BLaER1 (cell line): ENCODE data around the gene COL8A2.

Experiments
- H3K27ac ChIP-seq: shearing (Covaris generic); formaldehyde crosslinking; 2 replicates; pipeline ENCODE4 v1.8.1; 2022
- H3K27me3 ChIP-seq: shearing (Covaris generic); formaldehyde crosslinking; 2 replicates; pipeline ENCODE4 v1.8.1; 2022
- H3K36me3 ChIP-seq: shearing (Covaris generic); formaldehyde crosslinking; 2 replicates; pipeline ENCODE4 v1.8.1; 2022
- H3K4me1 ChIP-seq: shearing (Covaris generic); formaldehyde crosslinking; 2 replicates; pipeline ENCODE4 v1.8.1; 2022
- H3K4me2 ChIP-seq: shearing (Covaris generic); formaldehyde crosslinking; 2 replicates; pipeline ENCODE4 v1.8.1; 2022
- H3K4me3 ChIP-seq: shearing (Covaris generic); formaldehyde crosslinking; 2 replicates; pipeline ENCODE4 v1.8.1; 2022
- H3K9ac ChIP-seq: shearing (Covaris generic); formaldehyde crosslinking; 2 replicates; pipeline ENCODE4 v1.8.1; 2022
- H3K9me3 ChIP-seq: shearing (Covaris generic); formaldehyde crosslinking; 2 replicates; pipeline ENCODE4 v1.8.1; 2022
- H4K20me1 ChIP-seq: shearing (Covaris generic); formaldehyde crosslinking; 2 replicates; pipeline ENCODE4 v1.8.1; 2022
- Cebpa-rat ChIP-seq: shearing (Covaris generic); IDR thresholded peaks from 2 replicates; pipeline ENCODE4 v1.8.1; 2022

Gene COL8A2

GRCh38 chr1:36093929-36094328 lies 31.1 kb downstream of the COL8A2 start:
- no peaks in the 10 kb centered on the region for H3K27me3 ChIP-seq
- H3K9me3 ChIP-seq, result no peaks in the 10 kb centered on the region
- TF ChIP-seq Cebpa-rat, result no peak
- peak overlapping the region; percentile 86 for H3K27ac ChIP-seq
- peaks cover 51% of the 10 kb centered on the region for H4K20me1 ChIP-seq
- H3K9ac ChIP-seq, result peak overlapping the region; percentile 64
- H3K4me3 ChIP-seq, result peak overlapping the region; percentile 49
- H3K4me1 ChIP-seq, result peaks cover 89% of the 10 kb centered on the region
- peaks cover 49% of the 10 kb centered on the region for H3K36me3 ChIP-seq
- H3K4me2 ChIP-seq, result peak overlapping the region; percentile 96

- Histone ChIP-seq H3K9ac (peak overlapping the region; percentile 64), H4K20me1 (peaks cover 51% of the 10 kb centered on the region), H3K4me2 (peak overlapping the region; percentile 96), H3K27ac (peak overlapping the region; percentile 86), H3K36me3 (peaks cover 49% of the 10 kb centered on the region), H3K9me3 (no peaks in the 10 kb centered on the region), H3K27me3 (no peaks in the 10 kb centered on the region), H3K4me1 (peaks cover 92% of the 10 kb centered on the region), H3K4me3 (peak overlapping the region; percentile 49)
- no peak for TF ChIP-seq Cebpa-rat
These were observed 31.8 kb downstream of the COL8A2 start for GRCh38 chr1:36093226-36093625.

GRCh38 chr1:36092798-36093185 lies 32.2 kb downstream of the COL8A2 start:
- peak overlapping the region; percentile 49 for H3K4me3 ChIP-seq
- H4K20me1 ChIP-seq, result peaks cover 51% of the 10 kb centered on the region
- peaks cover 49% of the 10 kb centered on the region for H3K36me3 ChIP-seq
- no peaks in the 10 kb centered on the region for H3K9me3 ChIP-seq
- peaks cover 92% of the 10 kb centered on the region for H3K4me1 ChIP-seq
- H3K9ac ChIP-seq, result peak overlapping the region; percentile 64
- TF ChIP-seq Cebpa-rat, result no peak
- peak overlapping the region; percentile 96 for H3K4me2 ChIP-seq
- peak overlapping the region; percentile 86 for H3K27ac ChIP-seq
- H3K27me3 ChIP-seq, result no peaks in the 10 kb centered on the region

GRCh38 chr1:36092166-36092797 lies 32.7 kb downstream of the COL8A2 start:
- Histone ChIP-seq H4K20me1 (peaks cover 51% of the 10 kb centered on the region), H3K4me3 (no peak overlapping the region), H3K4me2 (peak overlapping the region; percentile 96), H3K27ac (peak overlapping the region; percentile 86), H3K9me3 (no peaks in the 10 kb centered on the region), H3K9ac (peak overlapping the region; percentile 64), H3K4me1 (peaks cover 92% of the 10 kb centered on the region), H3K36me3 (peaks cover 49% of the 10 kb centered on the region), H3K27me3 (no peaks in the 10 kb centered on the region)
- TF ChIP-seq Cebpa-rat, result no peak

GRCh38 chr1:36091698-36092097 lies 33.3 kb downstream of the COL8A2 start:
- H4K20me1 ChIP-seq, result peaks cover 51% of the 10 kb centered on the region
- H3K4me3 ChIP-seq, result no peak overlapping the region
- no peaks in the 10 kb centered on the region for H3K27me3 ChIP-seq
- H3K9me3 ChIP-seq, result no peaks in the 10 kb centered on the region
- peaks cover 92% of the 10 kb centered on the region for H3K4me1 ChIP-seq
- H3K36me3 ChIP-seq, result peaks cover 49% of the 10 kb centered on the region
- H3K4me2 ChIP-seq, result peak overlapping the region; percentile 96
- peak overlapping the region; percentile 86 for H3K27ac ChIP-seq
- TF ChIP-seq Cebpa-rat, result no peak
- H3K9ac ChIP-seq, result 0 out of 2 replicates have a peak overlapping the region, but pooled peaks have one; percentile 64

GRCh38 chr1:36091141-36091540 lies 33.9 kb downstream of the COL8A2 start:
- Histone ChIP-seq H3K4me3 (no peak overlapping the region), H3K4me2 (peak overlapping the region; percentile 96), H3K27me3 (no peaks in the 10 kb centered on the region), H3K27ac (peak overlapping the region; percentile 25; the same call in 1 of the 2 replicates), H3K36me3 (peaks cover 49% of the 10 kb centered on the region), H3K9me3 (no peaks in the 10 kb centered on the region), H3K9ac (0 out of 2 replicates have a peak overlapping the region, but pooled peaks have one; percentile 64), H3K4me1 (peaks cover 92% of the 10 kb centered on the region), H4K20me1 (peaks cover 51% of the 10 kb centered on the region)
- TF ChIP-seq Cebpa-rat, result no peak

GRCh38 chr1:36089393-36090121 lies 35.5 kb downstream of the COL8A2 start:
- peaks cover 92% of the 10 kb centered on the region for H3K4me1 ChIP-seq
- H3K27ac ChIP-seq, result peak overlapping the region; percentile 94
- H3K36me3 ChIP-seq, result peaks cover 36% of the 10 kb centered on the region
- H3K9me3 ChIP-seq, result no peaks in the 10 kb centered on the region
- peak overlapping the region; percentile 96 for H3K4me2 ChIP-seq
- H3K4me3 ChIP-seq, result peak overlapping the region; percentile 91
- peaks cover 47% of the 10 kb centered on the region for H4K20me1 ChIP-seq
- H3K9ac ChIP-seq, result peak overlapping the region; percentile 89
- TF ChIP-seq Cebpa-rat, result no peak
- no peaks in the 10 kb centered on the region for H3K27me3 ChIP-seq

GRCh38 chr1:36088577-36089392 lies 36.2 kb downstream of the COL8A2 start, which contains the start of gene ADPRS:
Gene ADPRS (plus strand): TSS chr1:36088892. CDS start chr1:36088905, 13 bp downstream.
- H3K36me3 ChIP-seq, result peaks cover 34% of the 10 kb centered on the region
- H4K20me1 ChIP-seq, result peaks cover 39% of the 10 kb centered on the region
- H3K9ac ChIP-seq, result peak within 1 kb of the TSS; percentile 89
- H3K9me3 ChIP-seq, result no peaks in the 10 kb centered on the region
- peak within 1 kb of the TSS; percentile 94 for H3K27ac ChIP-seq
- H3K27me3 ChIP-seq, result no peaks in the 10 kb centered on the region
- TF ChIP-seq Cebpa-rat, result no peak
- H3K4me3 ChIP-seq, result peak within 1 kb of the TSS; percentile 91
- peak within 1 kb of the TSS; percentile 96 for H3K4me2 ChIP-seq
- peaks cover 92% of the 10 kb centered on the region for H3K4me1 ChIP-seq

GRCh38 chr1:36088265-36088576 lies 36.8 kb downstream of the COL8A2 start:
- peak overlapping the region; percentile 89 for H3K9ac ChIP-seq
- H3K27ac ChIP-seq, result peak overlapping the region; percentile 94
- no peak for TF ChIP-seq Cebpa-rat

More at GRCh38 chr1:36088265-36088576, 36.8 kb downstream of the COL8A2 start:
- no peaks in the 10 kb centered on the region for H3K27me3 ChIP-seq
- H3K4me2 ChIP-seq, result peak overlapping the region; percentile 96
- peaks cover 28% of the 10 kb centered on the region for H3K36me3 ChIP-seq
- peak overlapping the region; percentile 91 for H3K4me3 ChIP-seq
- peaks cover 33% of the 10 kb centered on the region for H4K20me1 ChIP-seq
- peaks cover 92% of the 10 kb centered on the region for H3K4me1 ChIP-seq
- H3K9me3 ChIP-seq, result no peaks in the 10 kb centered on the region
